WTC11 (cell line): ENCODE data around the gene GCC2.

Experiments used
- CBFB ChIP-seq: sonication (generic); formaldehyde crosslinking; IDR thresholded peaks from 2 replicates; pipeline ENCODE4 v1.8.1; 2022; ENCODE audit warnings: mild to moderate bottlenecking, low read depth, missing genetic modification reagents
- IRF2 ChIP-seq: sonication (generic); formaldehyde crosslinking; IDR thresholded peaks from 2 replicates; pipeline ENCODE4 v1.8.0; 2022; ENCODE audit warnings: low read depth, missing genetic modification reagents, borderline replicate concordance
- JUN ChIP-seq: sonication (generic); formaldehyde crosslinking; IDR thresholded peaks from 2 replicates; pipeline ENCODE4 v1.8.0; 2023; ENCODE audit warnings: mild to moderate bottlenecking, missing genetic modification reagents
- KAT7 ChIP-seq: sonication (generic); formaldehyde crosslinking; IDR thresholded peaks from 2 replicates; pipeline ENCODE4 v1.8.1; 2023; ENCODE audit warnings: missing genetic modification reagents, mild to moderate bottlenecking, borderline replicate concordance
- NFYB ChIP-seq: sonication (generic); formaldehyde crosslinking; conservative IDR thresholded peaks from 2 replicates; pipeline ENCODE4 v1.8.0; 2022; ENCODE audit warnings: low read depth, missing genetic modification reagents
- NR1H2 ChIP-seq: sonication (generic); formaldehyde crosslinking; IDR thresholded peaks from 2 replicates; pipeline ENCODE4 v1.9.0; 2021; ENCODE audit warnings: mild to moderate bottlenecking, moderate library complexity, missing genetic modification reagents
- NR3C1 ChIP-seq: sonication (generic); formaldehyde crosslinking; conservative IDR thresholded peaks from 2 replicates; pipeline ENCODE4 v1.8.1; 2023; ENCODE audit warnings: low read depth, mild to moderate bottlenecking, missing genetic modification reagents
- RELA ChIP-seq: sonication (generic); formaldehyde crosslinking; IDR thresholded peaks from 2 replicates; pipeline ENCODE4 v1.8.1; 2022; ENCODE audit warnings: missing genetic modification reagents, mild to moderate bottlenecking, borderline replicate concordance
- TF ChIP-seq, protein P1 (sequence below): fragments of 200-600 bp; IDR thresholded peaks from 2 replicates; pipeline ENCODE4 v1.8.0; 2022; ENCODE audit warnings: antibody characterized with exemption
- TF ChIP-seq, protein P2 (sequence below): sonication (generic); formaldehyde crosslinking; IDR thresholded peaks from 2 replicates; pipeline ENCODE4 v1.8.0; 2022; ENCODE audit warnings: missing genetic modification reagents
- TF ChIP-seq, protein P3 (sequence below): sonication (generic); formaldehyde crosslinking; conservative IDR thresholded peaks from 2 replicates; pipeline ENCODE4 v1.8.1; 2022; ENCODE audit warnings: mild to moderate bottlenecking, missing genetic modification reagents

DNA sequence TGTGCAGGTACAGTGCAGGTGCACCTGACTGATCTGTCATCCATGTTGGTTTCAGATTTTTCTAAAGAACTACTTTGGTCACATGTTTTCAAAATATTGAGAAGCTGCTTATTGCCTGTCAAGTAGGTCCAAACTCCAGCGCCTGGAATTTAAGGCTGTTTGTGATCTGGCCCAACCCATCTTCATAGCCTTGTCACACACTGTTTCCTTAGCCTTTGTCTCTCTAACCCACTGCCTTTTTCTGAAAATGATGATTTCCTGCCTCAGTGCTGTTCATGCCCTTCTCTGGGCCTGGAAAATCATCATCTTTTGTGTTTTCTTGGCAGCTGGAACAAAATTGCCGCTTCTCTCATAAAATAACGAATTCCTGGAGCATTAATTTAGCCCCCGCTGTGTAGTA lies 92.4 kb downstream of the GCC2 start:
- TF ChIP-seq, protein P1, sequence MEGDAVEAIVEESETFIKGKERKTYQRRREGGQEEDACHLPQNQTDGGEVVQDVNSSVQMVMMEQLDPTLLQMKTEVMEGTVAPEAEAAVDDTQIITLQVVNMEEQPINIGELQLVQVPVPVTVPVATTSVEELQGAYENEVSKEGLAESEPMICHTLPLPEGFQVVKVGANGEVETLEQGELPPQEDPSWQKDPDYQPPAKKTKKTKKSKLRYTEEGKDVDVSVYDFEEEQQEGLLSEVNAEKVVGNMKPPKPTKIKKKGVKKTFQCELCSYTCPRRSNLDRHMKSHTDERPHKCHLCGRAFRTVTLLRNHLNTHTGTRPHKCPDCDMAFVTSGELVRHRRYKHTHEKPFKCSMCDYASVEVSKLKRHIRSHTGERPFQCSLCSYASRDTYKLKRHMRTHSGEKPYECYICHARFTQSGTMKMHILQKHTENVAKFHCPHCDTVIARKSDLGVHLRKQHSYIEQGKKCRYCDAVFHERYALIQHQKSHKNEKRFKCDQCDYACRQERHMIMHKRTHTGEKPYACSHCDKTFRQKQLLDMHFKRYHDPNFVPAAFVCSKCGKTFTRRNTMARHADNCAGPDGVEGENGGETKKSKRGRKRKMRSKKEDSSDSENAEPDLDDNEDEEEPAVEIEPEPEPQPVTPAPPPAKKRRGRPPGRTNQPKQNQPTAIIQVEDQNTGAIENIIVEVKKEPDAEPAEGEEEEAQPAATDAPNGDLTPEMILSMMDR: no peak
- TF ChIP-seq NR3C1 (no peak), KAT7 (CRISPR knock-in tag) (no peak), RELA (no peak), NR1H2 (no peak), JUN (no peak), CBFB (CRISPR knock-in tag) (no peak), NFYB (CRISPR knock-in tag) (no peak), IRF2 (CRISPR knock-in tag) (no peak)
- TF ChIP-seq, protein P2, sequence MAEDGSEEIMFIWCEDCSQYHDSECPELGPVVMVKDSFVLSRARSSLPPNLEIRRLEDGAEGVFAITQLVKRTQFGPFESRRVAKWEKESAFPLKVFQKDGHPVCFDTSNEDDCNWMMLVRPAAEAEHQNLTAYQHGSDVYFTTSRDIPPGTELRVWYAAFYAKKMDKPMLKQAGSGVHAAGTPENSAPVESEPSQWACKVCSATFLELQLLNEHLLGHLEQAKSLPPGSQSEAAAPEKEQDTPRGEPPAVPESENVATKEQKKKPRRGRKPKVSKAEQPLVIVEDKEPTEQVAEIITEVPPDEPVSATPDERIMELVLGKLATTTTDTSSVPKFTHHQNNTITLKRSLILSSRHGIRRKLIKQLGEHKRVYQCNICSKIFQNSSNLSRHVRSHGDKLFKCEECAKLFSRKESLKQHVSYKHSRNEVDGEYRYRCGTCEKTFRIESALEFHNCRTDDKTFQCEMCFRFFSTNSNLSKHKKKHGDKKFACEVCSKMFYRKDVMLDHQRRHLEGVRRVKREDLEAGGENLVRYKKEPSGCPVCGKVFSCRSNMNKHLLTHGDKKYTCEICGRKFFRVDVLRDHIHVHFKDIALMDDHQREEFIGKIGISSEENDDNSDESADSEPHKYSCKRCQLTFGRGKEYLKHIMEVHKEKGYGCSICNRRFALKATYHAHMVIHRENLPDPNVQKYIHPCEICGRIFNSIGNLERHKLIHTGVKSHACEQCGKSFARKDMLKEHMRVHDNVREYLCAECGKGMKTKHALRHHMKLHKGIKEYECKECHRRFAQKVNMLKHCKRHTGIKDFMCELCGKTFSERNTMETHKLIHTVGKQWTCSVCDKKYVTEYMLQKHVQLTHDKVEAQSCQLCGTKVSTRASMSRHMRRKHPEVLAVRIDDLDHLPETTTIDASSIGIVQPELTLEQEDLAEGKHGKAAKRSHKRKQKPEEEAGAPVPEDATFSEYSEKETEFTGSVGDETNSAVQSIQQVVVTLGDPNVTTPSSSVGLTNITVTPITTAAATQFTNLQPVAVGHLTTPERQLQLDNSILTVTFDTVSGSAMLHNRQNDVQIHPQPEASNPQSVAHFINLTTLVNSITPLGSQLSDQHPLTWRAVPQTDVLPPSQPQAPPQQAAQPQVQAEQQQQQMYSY: no peak
- TF ChIP-seq, protein P3, sequence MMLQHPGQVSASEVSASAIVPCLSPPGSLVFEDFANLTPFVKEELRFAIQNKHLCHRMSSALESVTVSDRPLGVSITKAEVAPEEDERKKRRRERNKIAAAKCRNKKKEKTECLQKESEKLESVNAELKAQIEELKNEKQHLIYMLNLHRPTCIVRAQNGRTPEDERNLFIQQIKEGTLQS (CRISPR knock-in tag): no peak
